ENCODE results near the gene FAP. TPM values are rescaled to one million over a fixed set of nuclear protein-coding genes. Genes with fewer than 3 reads are reported as not detected.

The FAP gene
- total RNA-seq, 1 experiment from 2014 or later = 0.61 TPM

GRCh38 chr2:162265666-162266459, 22.6 kb upstream of the FAP start:
- intact Hi-C loops (cut with micrococcal nuclease; ENCODE audit: unreplicated experiment) = no loop called here
- H3K27me3 Mint-ChIP-seq (ENCODE audit: unreplicated experiment) = no peaks in the 10 kb centered on the region
- no TSS peak for BruUV-seq (replicated peaks)

GRCh38 chr2:162261032-162261945, 18.0 kb upstream of the FAP start:
- intact Hi-C loops (cut with micrococcal nuclease; ENCODE audit: unreplicated experiment) = loop anchor here (5.0 kb wide), 1 partner anchor 39 kb away; no protein-coding TSS in a partner anchor
- CTCF ChIA-PET = interaction anchor here (0.6 to 1.2 kb wide), 2 partner anchors 41 to 47 kb away, joined by 3 to 4 read pairs; no protein-coding TSS in a partner anchor
- DNase-seq = peak; percentile 38
- Mint-ChIP-seq H3K9me3 (ENCODE audit: low read depth, unreplicated experiment) (no peaks in the 10 kb centered on the region), H3K4me3 (ENCODE audit: low read depth, unreplicated experiment) (no peak overlapping the region), H3K36me3 (ENCODE audit: insufficient read depth, unreplicated experiment) (no peaks in the 10 kb centered on the region), H3K4me1 (ENCODE audit: low read depth, unreplicated experiment) (peaks cover 12% of the 10 kb centered on the region), H3K27me3 (ENCODE audit: unreplicated experiment) (no peaks in the 10 kb centered on the region), H3K27ac (ENCODE audit: unreplicated experiment) (peak overlapping the region; percentile 29)
- BruUV-seq (replicated peaks) = no TSS peak
- TF ChIP-seq, protein P1, sequence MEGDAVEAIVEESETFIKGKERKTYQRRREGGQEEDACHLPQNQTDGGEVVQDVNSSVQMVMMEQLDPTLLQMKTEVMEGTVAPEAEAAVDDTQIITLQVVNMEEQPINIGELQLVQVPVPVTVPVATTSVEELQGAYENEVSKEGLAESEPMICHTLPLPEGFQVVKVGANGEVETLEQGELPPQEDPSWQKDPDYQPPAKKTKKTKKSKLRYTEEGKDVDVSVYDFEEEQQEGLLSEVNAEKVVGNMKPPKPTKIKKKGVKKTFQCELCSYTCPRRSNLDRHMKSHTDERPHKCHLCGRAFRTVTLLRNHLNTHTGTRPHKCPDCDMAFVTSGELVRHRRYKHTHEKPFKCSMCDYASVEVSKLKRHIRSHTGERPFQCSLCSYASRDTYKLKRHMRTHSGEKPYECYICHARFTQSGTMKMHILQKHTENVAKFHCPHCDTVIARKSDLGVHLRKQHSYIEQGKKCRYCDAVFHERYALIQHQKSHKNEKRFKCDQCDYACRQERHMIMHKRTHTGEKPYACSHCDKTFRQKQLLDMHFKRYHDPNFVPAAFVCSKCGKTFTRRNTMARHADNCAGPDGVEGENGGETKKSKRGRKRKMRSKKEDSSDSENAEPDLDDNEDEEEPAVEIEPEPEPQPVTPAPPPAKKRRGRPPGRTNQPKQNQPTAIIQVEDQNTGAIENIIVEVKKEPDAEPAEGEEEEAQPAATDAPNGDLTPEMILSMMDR (IDR thresholded peaks at IDR 0.05; ENCODE audit: unreplicated experiment) = no peak

More at GRCh38 chr2:162265666-162266459, 22.6 kb upstream of the FAP start:
- CTCF ChIA-PET = no interaction called here
- no peak for DNase-seq
- no peak overlapping the region for H3K27ac Mint-ChIP-seq (ENCODE audit: unreplicated experiment)
- TF ChIP-seq, protein P1 (IDR thresholded peaks at IDR 0.05; ENCODE audit: unreplicated experiment) = no peak
- no peaks in the 10 kb centered on the region for H3K36me3 Mint-ChIP-seq (ENCODE audit: insufficient read depth, unreplicated experiment)
- no peak overlapping the region for H3K4me3 Mint-ChIP-seq (ENCODE audit: low read depth, unreplicated experiment)
- no peaks in the 10 kb centered on the region for H3K9me3 Mint-ChIP-seq (ENCODE audit: low read depth, unreplicated experiment)
- peaks cover 12% of the 10 kb centered on the region for H3K4me1 Mint-ChIP-seq (ENCODE audit: low read depth, unreplicated experiment)

DNA sequence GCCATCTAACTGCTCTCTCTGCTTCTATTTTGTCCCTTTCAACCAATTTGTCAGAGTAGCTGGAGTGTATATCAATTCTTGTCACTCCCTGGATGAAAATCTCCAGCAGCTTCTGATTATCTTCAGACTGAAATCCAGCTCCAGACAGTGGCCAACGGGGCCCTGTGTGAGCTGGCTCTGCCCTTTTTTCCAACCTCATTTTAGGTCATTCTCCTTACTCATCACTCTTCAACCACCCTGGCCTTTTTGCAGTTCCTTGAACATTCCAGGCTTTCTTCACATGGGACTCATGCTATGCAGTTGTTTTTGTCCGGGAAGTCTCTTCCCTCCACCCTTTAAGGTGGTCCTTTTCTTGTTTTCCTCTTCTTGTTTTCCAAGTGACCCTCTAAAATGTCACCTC, 15.4 kb upstream of the FAP start:
- no peak overlapping the region for H3K4me3 Mint-ChIP-seq (ENCODE audit: low read depth, unreplicated experiment)
- DNase-seq = no peak
- TF ChIP-seq, protein P1 (IDR thresholded peaks at IDR 0.05; ENCODE audit: unreplicated experiment) = no peak
- H3K36me3 Mint-ChIP-seq (ENCODE audit: insufficient read depth, unreplicated experiment) = no peaks in the 10 kb centered on the region
- CTCF ChIA-PET = no interaction called here
- H3K4me1 Mint-ChIP-seq (ENCODE audit: low read depth, unreplicated experiment) = peaks cover 12% of the 10 kb centered on the region
- intact Hi-C loops (cut with micrococcal nuclease; ENCODE audit: unreplicated experiment) = no loop called here
- no peaks in the 10 kb centered on the region for H3K9me3 Mint-ChIP-seq (ENCODE audit: low read depth, unreplicated experiment)
- no peaks in the 10 kb centered on the region for H3K27me3 Mint-ChIP-seq (ENCODE audit: unreplicated experiment)
- BruUV-seq (replicated peaks) = no TSS peak
- H3K27ac Mint-ChIP-seq (ENCODE audit: unreplicated experiment) = no peak overlapping the region

DNA sequence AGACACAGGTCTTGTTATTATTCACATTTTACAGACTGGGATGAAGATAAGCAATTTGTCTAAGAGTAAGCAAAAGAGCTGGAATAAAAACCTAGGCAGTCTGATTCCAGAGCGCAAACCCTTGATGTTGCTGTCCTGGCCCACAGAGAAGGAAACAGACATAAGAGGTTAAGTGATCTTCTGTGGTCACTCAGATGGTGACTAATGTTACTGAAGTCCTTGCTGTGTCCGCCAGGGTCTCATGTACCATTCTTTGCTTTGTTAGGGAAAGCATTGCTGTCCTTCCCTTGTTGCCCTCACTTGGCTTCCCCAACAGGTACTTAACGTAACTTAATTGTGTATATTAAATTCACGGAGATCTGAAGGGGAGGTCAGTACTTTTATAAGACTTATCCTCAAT, 14.9 kb upstream of the FAP start:
- Mint-ChIP-seq H3K27me3 (ENCODE audit: unreplicated experiment) (no peaks in the 10 kb centered on the region), H3K4me1 (ENCODE audit: low read depth, unreplicated experiment) (peaks cover 12% of the 10 kb centered on the region), H3K9me3 (ENCODE audit: low read depth, unreplicated experiment) (no peaks in the 10 kb centered on the region), H3K4me3 (ENCODE audit: low read depth, unreplicated experiment) (no peak overlapping the region), H3K36me3 (ENCODE audit: insufficient read depth, unreplicated experiment) (no peaks in the 10 kb centered on the region), H3K27ac (ENCODE audit: unreplicated experiment) (no peak overlapping the region)
- TF ChIP-seq, protein P1 (IDR thresholded peaks at IDR 0.05; ENCODE audit: unreplicated experiment) = no peak
- intact Hi-C loops (cut with micrococcal nuclease; ENCODE audit: unreplicated experiment) = no loop called here
- CTCF ChIA-PET = no interaction called here
- no TSS peak for BruUV-seq (replicated peaks)
- no peak for DNase-seq
